HCT116 (cell line): Measurements from ENCODE around the gene KRT36.

ENCODE experiments used
- CTCF ChIP-seq, 3 experiments: fragments of 200-600 bp in 1 of 3; sonication (generic) in 1 of 3; IDR thresholded peaks in 2 of 3; conservative IDR thresholded peaks in 1 of 3; 2 replicates each; pipeline ENCODE4 v1.5.1; 2012 to 2017; ENCODE audit warnings: low read depth in 2 of 3, low read length in 2 of 3, antibody characterized with exemption in 1 of 3, borderline replicate concordance in 1 of 3, control low read depth in 1 of 3, mild to moderate bottlenecking in 1 of 3, mixed read lengths in 1 of 3, mixed run types in 1 of 3, moderate library complexity in 1 of 3; ENCODE audit not compliant: insufficient read depth in 1 of 3
- EZH2 ChIP-seq: fragments of 200-600 bp; sonication (generic); IDR thresholded peaks from 2 replicates; pipeline ENCODE4 v1.6.1; 2017; ENCODE audit warnings: antibody characterized with exemption, mixed run types
- EZH2phosphoT487 ChIP-seq: fragments of 200-600 bp; IDR thresholded peaks from 2 replicates; pipeline ENCODE4 v1.6.1; 2018; ENCODE audit warnings: antibody characterized with exemption, borderline replicate concordance
- JUND ChIP-seq: IDR thresholded peaks from 2 replicates; pipeline ENCODE4 v1.6.1; 2012
- POLR2A ChIP-seq: IDR thresholded peaks from 2 replicates; pipeline ENCODE4 v1.7.0; 2011; ENCODE audit warnings: borderline replicate concordance; ENCODE audit not compliant: insufficient read depth, insufficient read length; ENCODE audit errors: extremely low read depth
- REST ChIP-seq: IDR thresholded peaks from 2 replicates; pipeline ENCODE4 v1.6.1; 2012; ENCODE audit warnings: low read depth
- TCF7L2 ChIP-seq: IDR thresholded peaks from 2 replicates; pipeline ENCODE4 v1.7.0; 2011; ENCODE audit warnings: borderline replicate concordance, inconsistent platforms; ENCODE audit not compliant: insufficient read depth, insufficient read length; ENCODE audit errors: extremely low read depth

GRCh38 chr17:41455236-41455635 lies 34.5 kb downstream of the KRT36 start:
- TF ChIP-seq POLR2A (no peak), CTCF (IDR thresholded peaks at IDR 0.05 in 2 of 3, conservative IDR thresholded peaks at IDR 0.05 in 1 of 3; ENCODE audit: borderline replicate concordance in 1 of 3, insufficient read depth in 1 of 3, low read depth in 2 of 3, low read length in 2 of 3) (no peak), EZH2phosphoT487 (no peak), JUND (no peak), EZH2 (no peak), TCF7L2 (no peak), REST (no peak)
